ENCODE results near the gene PPP4R2. TPM values are rescaled to one million over a fixed set of nuclear protein-coding genes. Genes with fewer than 3 reads are reported as not detected.

Gene PPP4R2
- total and polyA plus RNA-seq, 2 of the 8 experiments (the other 6 are each of a cell fraction or from before 2014, with no cell fraction given): 11.5 to 89.9 TPM

DNA sequence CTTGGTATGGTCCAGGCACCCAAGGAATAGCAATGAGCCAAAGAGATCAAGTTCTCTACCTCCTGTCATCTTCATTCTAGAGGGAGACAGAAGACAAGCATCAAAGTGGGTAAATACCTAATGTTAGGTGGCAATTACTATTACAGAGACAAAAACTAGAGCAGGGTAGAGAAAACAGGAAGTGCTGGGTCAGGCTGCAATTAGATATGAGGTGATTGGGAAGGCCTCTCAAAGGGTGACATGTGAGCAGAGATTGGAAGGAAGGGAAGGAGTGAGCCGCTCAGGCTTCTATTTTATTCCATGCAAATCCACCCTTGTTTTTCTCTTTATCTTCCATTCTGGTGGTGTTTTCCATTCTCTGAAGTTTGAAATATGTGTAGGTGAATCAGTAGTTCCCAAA, 102.3 kb downstream of the PPP4R2 start (continued):
- TF ChIP-seq TCF12 (IDR thresholded peaks at IDR 0.05; ENCODE audit: low read depth, low read length) (no peak), EZH2 (IDR thresholded peaks at IDR 0.05; ENCODE audit: low read depth, low read length, severe bottlenecking) (no peak), SP2 (IDR thresholded peaks at IDR 0.05; ENCODE audit: low read length) (no peak), JUN (IDR thresholded peaks at IDR 0.05; ENCODE audit: low read depth, low read length) (no peak), MAFK (IDR thresholded peaks at IDR 0.05; ENCODE audit: low read depth, low read length) (no peak), POU5F1 (IDR thresholded peaks at IDR 0.05; ENCODE audit: low read depth, low read length) (no peak), CREB1 (IDR thresholded peaks at IDR 0.05) (no peak)

Data from H1 (cell line).